GM18517 (cell line): ENCODE results near the gene TAF4B.
"Not testable (repeated sequence)": the region's sequence is repeated elsewhere in the genome, so short reads cannot be mapped to it uniquely, and the experiment has no call there.

Source experiments
- ATAC-seq: cut with Tn5 transposase; IDR thresholded peaks from one replicate; pipeline ENCODE4 v1.9.1; 2021; ENCODE audit warnings: mild to moderate bottlenecking, moderate library complexity; ENCODE audit not compliant: unreplicated experiment

Gene TAF4B

GRCh38 chr18:26370037-26370436 lies 143.8 kb downstream of the TAF4B start:
- no peak for ATAC-seq

- ATAC-seq = no peak
These were observed 149.9 kb downstream of the TAF4B start for GRCh38 chr18:26376105-26376504.

- ATAC-seq = no peak
These were observed 152.5 kb downstream of the TAF4B start for GRCh38 chr18:26378701-26379100.

GRCh38 chr18:26381555-26381954 lies 155.3 kb downstream of the TAF4B start:
- ATAC-seq = not testable (repeated sequence)

GRCh38 chr18:26383454-26384270 lies 157.4 kb downstream of the TAF4B start:
- peak; percentile 92 for ATAC-seq

DNA sequence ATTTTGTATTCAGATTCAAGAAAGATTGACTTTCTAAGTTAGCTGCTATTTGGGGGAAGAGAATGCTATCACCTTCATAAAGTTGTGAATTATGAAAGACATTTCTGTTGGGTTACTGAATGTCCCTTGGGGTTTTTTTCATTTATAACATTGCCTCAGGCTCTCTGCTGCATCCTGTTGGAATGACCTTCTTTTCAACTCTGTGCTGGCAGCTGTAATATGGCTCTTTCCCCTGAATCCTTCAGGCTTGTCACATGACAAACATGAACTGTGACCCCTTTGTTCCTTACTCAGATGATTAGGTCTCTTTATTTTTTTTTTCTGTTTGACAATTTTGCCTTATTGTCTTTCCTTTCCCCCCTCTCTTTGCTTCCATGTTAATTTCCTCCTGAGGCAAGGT lies 159.8 kb downstream of the TAF4B start:
- ATAC-seq = no peak

DNA sequence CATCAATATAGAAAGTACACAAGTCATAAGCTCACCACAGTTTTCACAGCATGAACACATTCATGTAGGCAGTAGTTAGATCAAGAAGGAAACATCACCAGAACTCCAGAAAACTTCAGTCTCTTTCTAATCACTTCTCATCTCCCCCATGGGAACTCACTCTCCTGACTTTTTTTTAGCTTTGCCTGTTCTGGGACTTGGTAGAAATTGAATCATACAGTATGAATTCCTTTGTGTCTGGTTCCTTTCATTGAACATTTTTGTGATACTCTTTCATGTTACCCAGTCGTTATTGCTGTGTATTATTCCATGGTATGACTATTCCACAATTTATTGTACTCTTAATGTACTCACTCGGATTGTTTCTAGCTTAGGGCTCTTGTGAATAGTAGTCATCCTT lies 160.2 kb downstream of the TAF4B start:
- ATAC-seq = no peak

GRCh38 chr18:26394047-26394654 lies 167.9 kb downstream of the TAF4B start:
- ATAC-seq = no peak

DNA sequence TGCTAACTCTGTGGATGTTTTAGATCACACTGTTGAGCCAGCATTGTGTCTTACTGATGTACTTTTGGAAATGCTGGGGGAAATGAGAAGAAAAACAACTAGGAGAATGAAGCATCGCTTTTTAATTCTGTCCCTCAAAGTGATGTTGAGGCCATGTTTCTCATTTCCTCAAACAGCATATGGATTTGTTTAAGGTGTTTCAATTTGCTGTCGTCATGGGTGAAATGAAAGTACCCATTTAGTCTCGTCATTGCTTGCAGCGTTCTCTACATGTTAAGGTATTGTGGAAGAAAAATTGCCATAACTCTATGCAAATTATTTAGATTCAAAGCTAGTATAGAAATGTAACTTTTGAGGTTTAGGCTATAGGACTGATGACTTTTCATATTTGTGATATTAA lies 170.8 kb downstream of the TAF4B start:
- no peak for ATAC-seq

DNA sequence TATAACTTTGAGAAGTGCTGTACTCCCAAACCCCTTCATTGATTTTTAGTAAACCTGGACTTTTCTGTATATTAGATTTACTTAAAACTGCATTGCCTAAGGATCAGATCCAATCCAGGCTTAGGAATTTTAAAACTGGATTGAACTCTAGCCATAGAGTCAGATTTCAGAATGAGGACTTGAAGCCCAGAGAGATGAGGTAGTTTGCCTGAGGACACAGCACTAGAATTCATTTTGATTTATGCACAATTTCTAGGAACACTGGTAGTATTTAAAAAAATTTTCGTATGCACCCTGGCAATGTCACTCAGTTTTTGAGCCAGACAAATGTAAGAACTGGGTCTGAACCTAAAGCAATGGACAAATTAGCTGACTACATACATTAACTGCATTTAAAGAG lies 177.2 kb downstream of the TAF4B start:
- ATAC-seq = no peak

GRCh38 chr18:26405190-26405801 lies 179.1 kb downstream of the TAF4B start:
- no peak for ATAC-seq

- ATAC-seq = no peak
These were observed 180.1 kb downstream of the TAF4B start for GRCh38 chr18:26406324-26406723.

GRCh38 chr18:26406854-26407517 lies 180.7 kb downstream of the TAF4B start:
- no peak for ATAC-seq

- no peak for ATAC-seq
These were observed 181.7 kb downstream of the TAF4B start for GRCh38 chr18:26407736-26408601.

- ATAC-seq = no peak
These were observed 182.8 kb downstream of the TAF4B start for GRCh38 chr18:26409091-26409490.

GRCh38 chr18:26414901-26415440 lies 188.7 kb downstream of the TAF4B start:
- ATAC-seq = no peak

DNA sequence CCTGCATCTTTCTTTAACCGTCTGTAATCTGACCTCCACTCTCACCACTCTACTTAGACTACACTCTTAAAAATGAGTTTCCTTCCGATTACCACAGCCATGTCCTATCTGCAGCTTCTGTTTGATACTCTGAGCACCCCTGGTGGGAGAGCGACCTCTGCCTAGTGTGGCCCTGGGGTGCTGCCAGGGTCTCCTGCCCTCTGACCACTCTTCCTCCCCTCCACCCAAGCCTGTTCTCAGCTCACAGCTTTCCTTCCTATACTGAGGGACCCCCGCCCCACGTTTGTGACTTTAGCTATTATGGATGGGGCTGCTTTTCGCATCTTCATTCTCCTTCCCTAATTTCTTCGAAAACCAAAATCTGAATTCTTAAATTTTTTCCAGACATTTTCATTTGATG lies 189.4 kb downstream of the TAF4B start:
- ATAC-seq = no peak

DNA sequence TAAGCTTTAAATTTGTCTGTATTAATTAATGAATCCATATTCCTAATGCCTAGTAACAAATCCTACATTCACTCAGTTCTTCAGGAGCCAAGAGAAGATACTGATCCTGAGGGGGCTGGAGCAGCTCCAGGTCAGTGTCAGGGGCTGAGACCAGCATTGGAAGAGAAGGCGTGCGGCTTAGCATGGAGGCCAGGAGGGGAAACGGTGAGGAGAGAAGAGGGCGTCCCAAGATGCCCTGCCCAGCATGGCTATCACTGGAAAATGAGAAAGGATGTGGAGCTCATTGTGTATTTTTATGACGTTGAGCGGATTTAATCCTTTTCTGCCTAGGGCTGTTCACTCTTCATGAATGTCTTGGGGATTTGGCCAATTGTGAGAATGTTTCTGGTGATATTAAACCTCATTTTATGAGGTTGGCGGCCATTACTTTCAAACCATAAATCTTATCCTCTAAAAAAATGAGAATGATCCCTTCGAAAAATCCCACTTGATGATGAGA lies 190.5 kb downstream of the TAF4B start:
- ATAC-seq = no peak

DNA sequence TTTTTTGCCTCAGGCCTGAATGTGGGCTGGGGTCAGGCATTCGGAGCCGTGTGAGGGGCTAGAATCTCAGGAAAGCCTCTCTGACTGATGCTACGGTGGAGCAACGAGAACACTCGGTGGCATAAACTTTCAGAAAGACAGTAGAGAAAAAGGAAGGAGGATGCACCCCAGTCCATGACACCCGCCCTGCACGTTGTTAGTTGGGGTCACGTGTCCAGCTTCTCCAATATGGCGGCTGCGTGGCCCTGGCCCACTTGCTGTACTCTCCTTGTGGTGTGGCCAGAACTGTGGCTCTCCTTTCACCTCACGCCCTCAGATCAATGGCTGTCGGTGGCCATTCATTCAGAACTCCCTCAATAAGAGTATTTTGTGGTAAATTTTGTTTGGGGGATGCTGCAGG lies 190.9 kb downstream of the TAF4B start:
- ATAC-seq = no peak

DNA sequence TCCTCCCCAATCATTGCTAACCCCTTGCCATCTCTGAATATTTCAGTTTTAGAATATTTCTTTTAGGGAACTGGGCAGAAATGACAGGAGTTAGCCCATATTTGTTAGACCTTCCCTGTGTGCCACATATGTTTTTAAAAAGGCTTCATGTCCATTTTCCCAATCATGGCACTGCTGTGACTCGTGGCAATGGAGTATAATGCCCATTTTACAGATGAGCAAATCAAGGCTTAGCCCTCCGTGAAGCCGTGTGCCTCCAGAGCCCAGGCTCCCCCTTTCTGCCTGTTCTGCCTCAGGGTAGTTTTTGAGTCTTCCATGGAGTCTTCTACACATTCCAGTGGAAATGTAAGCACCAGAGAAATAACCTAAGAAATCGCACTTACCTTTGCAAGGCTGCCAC lies 192.0 kb downstream of the TAF4B start:
- no peak for ATAC-seq
